Measurements from ENCODE around the gene FOXP1.

FOXP1 gene

DNA sequence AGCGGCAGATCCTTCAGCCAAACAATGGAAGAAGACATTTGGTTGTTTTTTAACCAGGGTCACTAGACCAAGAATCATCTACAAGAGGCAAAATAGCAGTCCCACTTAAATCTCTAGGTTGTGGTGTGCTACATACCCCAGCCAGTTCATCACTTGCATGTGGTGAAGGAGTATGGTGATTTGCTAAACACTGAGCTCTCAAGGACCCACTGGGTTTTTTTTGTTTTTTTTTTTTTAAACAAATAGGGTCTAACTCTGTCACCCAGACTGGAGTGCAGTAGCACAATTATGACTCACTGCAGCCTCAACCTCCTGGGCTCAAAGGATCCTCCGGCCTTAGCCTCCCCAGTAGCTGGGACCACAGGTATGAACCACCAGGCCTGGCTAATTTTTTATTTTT, 508.0 kb downstream of the FOXP1 start:
- H4K91ac ChIP-seq (ENCODE audit: low read depth, low read length): no peak overlapping the region
- H4K12ac ChIP-seq (ENCODE audit: low read depth, low read length): no peak overlapping the region
- no CpG with 5 or more reads among the region's 2 CpGs for WGBS (ENCODE audit: extremely low coverage, insufficient coverage, insufficient read length)
- peaks cover 7 to 12% of the 10 kb centered on the region in 2 experiments for H3K4me1 ChIP-seq (ENCODE audit: control insufficient read depth in 1 of 2, insufficient read depth in 2 of 2, low read length in 2 of 2)
- H2AK5ac ChIP-seq (ENCODE audit: low read length): no peak overlapping the region
- H4K8ac ChIP-seq (ENCODE audit: low read depth, low read length): no peak overlapping the region
- no peak overlapping the region for H2BK5ac ChIP-seq (ENCODE audit: low read depth, low read length, poor library complexity)
- no peak overlapping the region for H3K27ac ChIP-seq (ENCODE audit: low read depth, low read length)
- no peak overlapping the region for H2AFZ ChIP-seq (ENCODE audit: insufficient read depth, low read length, poor library complexity)
- no peak overlapping the region for H2BK120ac ChIP-seq (ENCODE audit: insufficient read depth, low read length, poor library complexity)
- no peak overlapping the region for H3K9ac ChIP-seq (ENCODE audit: low read length)
- no peak overlapping the region for H3K18ac ChIP-seq (ENCODE audit: low read length)
- H3K4ac ChIP-seq (ENCODE audit: low read depth, low read length): no peak overlapping the region
- no peak for DNase-seq
- no peaks in the 10 kb centered on the region for H3K79me2 ChIP-seq (ENCODE audit: control insufficient read depth, insufficient read depth, low read length, poor library complexity)
- no peaks in the 10 kb centered on the region for H3K79me1 ChIP-seq (ENCODE audit: low read length)
- no peak overlapping the region for H3K14ac ChIP-seq (ENCODE audit: low read length)
- H3K23ac ChIP-seq (ENCODE audit: low read length): no peak overlapping the region
- no peaks in the 10 kb centered on the region for H3K36me3 ChIP-seq (ENCODE audit: control insufficient read depth in 1 of 2, insufficient read depth in 2 of 2, low read length in 2 of 2)
- H2BK12ac ChIP-seq (ENCODE audit: low read length): no peak overlapping the region
- no peaks in the 10 kb centered on the region for H3K27me3 ChIP-seq (ENCODE audit: insufficient read depth, low read length)
- no peaks in the 10 kb centered on the region for H3K9me3 ChIP-seq (ENCODE audit: insufficient read depth, low read depth, low read length)
- H3K4me3 ChIP-seq (ENCODE audit: low read depth, low read length): no peak overlapping the region
- H3K4me2 ChIP-seq (ENCODE audit: low read length): no peak overlapping the region

DNA sequence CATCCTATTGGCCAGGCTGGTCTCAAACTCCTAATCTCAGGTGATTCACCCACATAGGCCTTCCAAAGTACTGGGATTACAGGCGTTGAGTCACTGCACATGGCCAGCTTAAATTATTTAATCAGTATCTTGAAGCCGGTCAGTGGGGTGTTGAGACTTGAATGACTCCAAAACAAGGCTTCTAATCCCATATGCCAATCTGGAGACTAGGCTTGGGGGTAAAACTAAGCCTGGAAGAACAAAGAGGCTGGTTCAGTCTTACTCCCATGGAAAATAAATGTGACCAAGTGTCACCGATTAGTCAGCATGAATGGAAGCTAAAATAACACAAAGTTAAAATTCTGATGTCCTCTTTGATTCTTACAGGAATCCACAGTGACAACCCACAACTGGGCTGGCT, 509.1 kb downstream of the FOXP1 start:
- H3K4me1 ChIP-seq (ENCODE audit: control insufficient read depth in 1 of 2, insufficient read depth in 2 of 2, low read length in 2 of 2): peaks cover 9 to 13% of the 10 kb centered on the region in 2 experiments
- H2BK5ac ChIP-seq (ENCODE audit: low read depth, low read length, poor library complexity): no peak overlapping the region
- no peaks in the 10 kb centered on the region for H3K9me3 ChIP-seq (ENCODE audit: insufficient read depth, low read depth, low read length)
- H3K14ac ChIP-seq (ENCODE audit: low read length): no peak overlapping the region
- no peaks in the 10 kb centered on the region for H3K36me3 ChIP-seq (ENCODE audit: control insufficient read depth in 1 of 2, insufficient read depth in 2 of 2, low read length in 2 of 2)
- H3K27me3 ChIP-seq (ENCODE audit: insufficient read depth, low read length): no peaks in the 10 kb centered on the region
- no peak overlapping the region for H3K4me2 ChIP-seq (ENCODE audit: low read length)
- H3K18ac ChIP-seq (ENCODE audit: low read length): no peak overlapping the region
- no peak for DNase-seq
- no peak overlapping the region for H2AK5ac ChIP-seq (ENCODE audit: low read length)
- no peak overlapping the region for H2AFZ ChIP-seq (ENCODE audit: insufficient read depth, low read length, poor library complexity)
- H3K23ac ChIP-seq (ENCODE audit: low read length): no peak overlapping the region
- no peaks in the 10 kb centered on the region for H3K79me1 ChIP-seq (ENCODE audit: low read length)
- H4K8ac ChIP-seq (ENCODE audit: low read depth, low read length): no peak overlapping the region
- H4K12ac ChIP-seq (ENCODE audit: low read depth, low read length): no peak overlapping the region
- no peak overlapping the region for H2BK12ac ChIP-seq (ENCODE audit: low read length)
- no peak overlapping the region for H3K4ac ChIP-seq (ENCODE audit: low read depth, low read length)
- no peak overlapping the region for H3K4me3 ChIP-seq (ENCODE audit: low read depth, low read length)
- H4K91ac ChIP-seq (ENCODE audit: low read depth, low read length): no peak overlapping the region
- H3K27ac ChIP-seq (ENCODE audit: low read depth, low read length): no peak overlapping the region
- H2BK120ac ChIP-seq (ENCODE audit: insufficient read depth, low read length, poor library complexity): no peak overlapping the region
- no CpG with 5 or more reads among the region's 3 CpGs for WGBS (ENCODE audit: extremely low coverage, insufficient coverage, insufficient read length)
- no peaks in the 10 kb centered on the region for H3K79me2 ChIP-seq (ENCODE audit: control insufficient read depth, insufficient read depth, low read length, poor library complexity)
- no peak overlapping the region for H3K9ac ChIP-seq (ENCODE audit: low read length)

DNA sequence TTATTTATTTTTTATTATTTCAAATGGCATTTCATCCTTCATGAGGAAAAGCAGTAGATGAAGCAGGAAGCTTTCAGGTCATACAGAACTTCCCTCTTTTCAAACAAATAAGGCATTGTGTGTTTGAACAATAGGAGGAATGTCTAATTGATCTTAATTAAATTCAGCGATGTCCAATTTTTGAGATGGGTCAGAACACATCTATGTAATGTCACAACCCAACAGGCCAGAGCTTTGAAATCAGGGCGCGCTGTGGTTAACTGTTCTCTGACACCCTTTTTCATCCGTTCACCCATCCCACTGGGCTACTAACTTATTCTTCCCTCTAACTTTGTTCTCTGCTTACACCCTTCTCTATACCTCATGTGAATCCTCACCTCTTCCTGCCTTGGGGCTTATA, 510.5 kb downstream of the FOXP1 start:
- no peak overlapping the region for H3K27ac ChIP-seq (ENCODE audit: low read depth, low read length)
- H3K14ac ChIP-seq (ENCODE audit: low read length): no peak overlapping the region
- H3K27me3 ChIP-seq (ENCODE audit: insufficient read depth, low read length): no peaks in the 10 kb centered on the region
- no peaks in the 10 kb centered on the region for H3K79me2 ChIP-seq (ENCODE audit: control insufficient read depth, insufficient read depth, low read length, poor library complexity)
- no peaks in the 10 kb centered on the region for H3K36me3 ChIP-seq (ENCODE audit: control insufficient read depth in 1 of 2, insufficient read depth in 2 of 2, low read length in 2 of 2)
- H3K23ac ChIP-seq (ENCODE audit: low read length): no peak overlapping the region
- H3K4me3 ChIP-seq (ENCODE audit: low read depth, low read length): no peak overlapping the region
- no peaks in the 10 kb centered on the region for H3K9me3 ChIP-seq (ENCODE audit: insufficient read depth, low read depth, low read length)
- peaks cover 9 to 13% of the 10 kb centered on the region in 2 experiments for H3K4me1 ChIP-seq (ENCODE audit: control insufficient read depth in 1 of 2, insufficient read depth in 2 of 2, low read length in 2 of 2)
- H3K79me1 ChIP-seq (ENCODE audit: low read length): no peaks in the 10 kb centered on the region
- no peak overlapping the region for H2BK5ac ChIP-seq (ENCODE audit: low read depth, low read length, poor library complexity)
- H3K4ac ChIP-seq (ENCODE audit: low read depth, low read length): no peak overlapping the region
- no peak overlapping the region for H2AFZ ChIP-seq (ENCODE audit: insufficient read depth, low read length, poor library complexity)
- no peak overlapping the region for H4K91ac ChIP-seq (ENCODE audit: low read depth, low read length)
- H3K18ac ChIP-seq (ENCODE audit: low read length): no peak overlapping the region
- H2AK5ac ChIP-seq (ENCODE audit: low read length): no peak overlapping the region
- H3K9ac ChIP-seq (ENCODE audit: low read length): no peak overlapping the region
- H2BK120ac ChIP-seq (ENCODE audit: insufficient read depth, low read length, poor library complexity): no peak overlapping the region
- no peak for DNase-seq
- H4K12ac ChIP-seq (ENCODE audit: low read depth, low read length): no peak overlapping the region
- no CpG with 5 or more reads among the region's 4 CpGs for WGBS (ENCODE audit: extremely low coverage, insufficient coverage, insufficient read length)
- H3K4me2 ChIP-seq (ENCODE audit: low read length): no peak overlapping the region
- H4K8ac ChIP-seq (ENCODE audit: low read depth, low read length): no peak overlapping the region
- H2BK12ac ChIP-seq (ENCODE audit: low read length): no peak overlapping the region

DNA sequence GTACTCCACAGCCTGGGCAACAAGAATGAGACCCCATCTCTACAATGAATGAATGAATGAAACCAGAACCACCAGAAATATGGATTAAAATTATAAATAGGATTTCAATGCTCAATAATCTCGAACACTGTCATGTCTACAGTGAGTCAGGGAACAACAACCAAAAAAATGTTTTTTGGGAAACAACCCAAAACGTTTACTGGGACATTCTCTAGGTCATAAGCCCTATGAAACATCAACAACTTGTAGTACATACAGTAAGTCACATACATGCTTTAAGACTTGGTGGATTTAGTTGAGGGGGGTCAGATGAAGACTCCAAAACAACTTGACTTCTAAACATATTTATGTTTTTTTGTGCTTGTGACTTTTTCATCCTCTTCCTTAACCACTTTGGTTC, 511.2 kb downstream of the FOXP1 start:
- H3K27me3 ChIP-seq (ENCODE audit: insufficient read depth, low read length): no peaks in the 10 kb centered on the region
- H2AFZ ChIP-seq (ENCODE audit: insufficient read depth, low read length, poor library complexity): no peak overlapping the region
- peaks cover 9 to 13% of the 10 kb centered on the region in 2 experiments for H3K4me1 ChIP-seq (ENCODE audit: control insufficient read depth in 1 of 2, insufficient read depth in 2 of 2, low read length in 2 of 2)
- H3K4ac ChIP-seq (ENCODE audit: low read depth, low read length): no peak overlapping the region
- H2BK12ac ChIP-seq (ENCODE audit: low read length): no peak overlapping the region
- WGBS (ENCODE audit: extremely low coverage, insufficient coverage, insufficient read length): no CpG with 5 or more reads among the region's 2 CpGs
- no peak overlapping the region for H3K14ac ChIP-seq (ENCODE audit: low read length)
- no peak overlapping the region for H3K18ac ChIP-seq (ENCODE audit: low read length)
- H3K4me3 ChIP-seq (ENCODE audit: low read depth, low read length): no peak overlapping the region
- H3K4me2 ChIP-seq (ENCODE audit: low read length): no peak overlapping the region
- H3K23ac ChIP-seq (ENCODE audit: low read length): no peak overlapping the region
- no peak for DNase-seq
- no peak overlapping the region for H4K8ac ChIP-seq (ENCODE audit: low read depth, low read length)
- H2AK5ac ChIP-seq (ENCODE audit: low read length): no peak overlapping the region
- H3K79me1 ChIP-seq (ENCODE audit: low read length): peaks cover 2% of the 10 kb centered on the region
- H3K9ac ChIP-seq (ENCODE audit: low read length): no peak overlapping the region
- no peaks in the 10 kb centered on the region for H3K9me3 ChIP-seq (ENCODE audit: insufficient read depth, low read depth, low read length)
- H3K36me3 ChIP-seq (ENCODE audit: control insufficient read depth in 1 of 2, insufficient read depth in 2 of 2, low read length in 2 of 2): no peaks in the 10 kb centered on the region
- H4K12ac ChIP-seq (ENCODE audit: low read depth, low read length): no peak overlapping the region
- H2BK120ac ChIP-seq (ENCODE audit: insufficient read depth, low read length, poor library complexity): no peak overlapping the region
- no peaks in the 10 kb centered on the region for H3K79me2 ChIP-seq (ENCODE audit: control insufficient read depth, insufficient read depth, low read length, poor library complexity)
- H3K27ac ChIP-seq (ENCODE audit: low read depth, low read length): no peak overlapping the region
- H2BK5ac ChIP-seq (ENCODE audit: low read depth, low read length, poor library complexity): no peak overlapping the region
- no peak overlapping the region for H4K91ac ChIP-seq (ENCODE audit: low read depth, low read length)

Data from trophoblast cell (in vitro differentiated cells and primary cell).